ENCODE data around the gene KLF3.
"Not testable (repeated sequence)": the region's sequence is repeated elsewhere in the genome, so short reads cannot be mapped to it uniquely, and the experiment has no call there.

Gene KLF3

DNA sequence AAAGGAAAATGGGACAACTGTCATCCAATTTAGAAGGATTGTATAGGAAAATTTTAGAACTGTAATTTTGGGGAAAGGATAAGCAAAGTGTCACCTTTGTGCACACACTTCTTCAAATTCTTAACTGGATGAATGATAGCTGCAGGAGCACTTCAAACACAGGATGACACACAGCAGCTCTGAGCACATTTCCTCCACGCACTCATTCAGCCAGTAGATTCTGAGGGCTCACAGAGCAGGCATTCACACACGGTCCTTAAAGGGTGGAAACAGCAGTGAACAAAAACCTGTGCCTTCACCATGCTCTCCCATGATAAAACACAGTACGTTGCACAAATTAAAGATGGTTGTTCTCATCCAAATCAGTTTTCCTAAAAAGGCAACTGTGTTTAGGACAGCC is 38.5 kb upstream of the KLF3 start (continued):
- no peak for TF ChIP-seq ZNF610 (tag by site-specific recombination; IDR thresholded peaks at IDR 0.05; ENCODE audit: borderline replicate concordance)
- TF ChIP-seq, protein P1, sequence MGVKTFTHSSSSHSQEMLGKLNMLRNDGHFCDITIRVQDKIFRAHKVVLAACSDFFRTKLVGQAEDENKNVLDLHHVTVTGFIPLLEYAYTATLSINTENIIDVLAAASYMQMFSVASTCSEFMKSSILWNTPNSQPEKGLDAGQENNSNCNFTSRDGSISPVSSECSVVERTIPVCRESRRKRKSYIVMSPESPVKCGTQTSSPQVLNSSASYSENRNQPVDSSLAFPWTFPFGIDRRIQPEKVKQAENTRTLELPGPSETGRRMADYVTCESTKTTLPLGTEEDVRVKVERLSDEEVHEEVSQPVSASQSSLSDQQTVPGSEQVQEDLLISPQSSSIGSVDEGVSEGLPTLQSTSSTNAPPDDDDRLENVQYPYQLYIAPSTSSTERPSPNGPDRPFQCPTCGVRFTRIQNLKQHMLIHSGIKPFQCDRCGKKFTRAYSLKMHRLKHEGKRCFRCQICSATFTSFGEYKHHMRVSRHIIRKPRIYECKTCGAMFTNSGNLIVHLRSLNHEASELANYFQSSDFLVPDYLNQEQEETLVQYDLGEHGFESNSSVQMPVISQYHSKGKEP (tag by site-specific recombination; IDR thresholded peaks at IDR 0.05), result no peak
- TF ChIP-seq ZNF701 (tag by site-specific recombination; IDR thresholded peaks at IDR 0.05), result no peak
- no peak for TF ChIP-seq EGR2 (tag by site-specific recombination; IDR thresholded peaks at IDR 0.05; ENCODE audit: low read depth)

DNA sequence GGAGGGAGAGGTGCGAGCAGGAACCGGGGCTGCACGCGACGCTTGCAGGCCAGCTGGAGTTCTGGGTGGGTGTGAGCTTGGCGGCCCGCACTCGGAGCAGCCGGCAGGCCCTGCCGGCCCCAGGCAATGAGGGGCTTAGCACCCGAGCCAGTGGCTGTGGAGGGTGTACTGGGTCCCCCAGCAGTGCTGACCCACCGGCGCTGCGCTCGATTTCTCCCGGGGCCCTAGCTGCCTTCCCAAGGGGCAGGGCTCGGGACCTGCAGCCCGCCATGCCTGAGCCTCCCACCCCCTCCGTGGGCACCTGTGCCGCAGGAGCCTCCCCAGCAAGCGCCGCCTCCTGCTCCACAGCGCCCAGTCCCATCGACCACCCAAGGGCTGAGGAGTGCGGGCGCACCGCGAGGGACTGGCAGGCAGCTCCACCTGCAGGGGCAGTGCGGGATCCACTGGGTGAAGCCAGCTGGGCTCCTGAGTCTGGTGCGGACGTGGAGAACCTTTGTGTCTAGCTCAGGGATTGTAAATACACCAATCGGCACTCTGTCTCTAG is 37.0 kb upstream of the KLF3 start:
- H3K36me3 ChIP-seq (ENCODE audit: control insufficient read depth in 2 of 2, insufficient read depth in 1 of 2, low read length in 2 of 2); H3K27ac ChIP-seq (ENCODE audit: extremely low read depth, low read depth, low read length); POLR2A ChIA-PET; H3K9me3 ChIP-seq (ENCODE audit: control insufficient read depth, insufficient read depth, low read depth, low read length); H3K4me3 ChIP-seq (ENCODE audit: low read depth, low read length); H3K4me1 ChIP-seq (ENCODE audit: control insufficient read depth, insufficient read depth, low read length): not testable (repeated sequence)
- CTCF ChIA-PET, result interaction anchor here (0.7 kb wide), 1 partner anchor 317 kb away, joined by 4 read pairs; no protein-coding TSS in a partner anchor

DNA sequence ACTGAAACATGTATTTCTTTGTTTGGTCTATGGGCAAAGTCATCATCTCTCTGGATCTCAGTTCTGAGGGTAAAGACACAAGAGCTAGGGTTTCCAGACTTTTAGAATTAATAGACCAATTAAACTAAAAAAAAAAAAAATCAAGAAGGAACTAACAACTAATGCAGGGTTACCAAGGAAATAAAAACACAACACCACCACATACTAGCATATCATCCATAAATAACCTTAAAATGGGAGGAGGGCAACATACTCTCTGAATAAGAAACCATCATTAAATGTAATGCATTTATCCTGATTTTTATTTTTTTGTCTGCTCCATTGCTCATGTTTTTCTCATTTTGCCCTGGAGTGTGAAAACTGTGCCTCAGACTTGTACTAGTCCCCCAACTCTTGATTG is 33.5 kb upstream of the KLF3 start:
- Histone ChIP-seq H3K4me1 (ENCODE audit: control insufficient read depth, insufficient read depth, low read length) (no peaks in the 10 kb centered on the region), H3K4me3 (ENCODE audit: low read depth, low read length) (no peak overlapping the region), H3K36me3 (ENCODE audit: control insufficient read depth in 2 of 2, insufficient read depth in 1 of 2, low read length in 2 of 2) (no peaks in the 10 kb centered on the region), H3K27ac (ENCODE audit: extremely low read depth, low read depth, low read length) (no peak overlapping the region), H3K9me3 (ENCODE audit: control insufficient read depth, insufficient read depth, low read depth, low read length) (no peaks in the 10 kb centered on the region)
- no peak for TF ChIP-seq ZNF426 (tag by site-specific recombination; IDR thresholded peaks at IDR 0.05)
- no peak for TF ChIP-seq KLF7 (tag by site-specific recombination; IDR thresholded peaks at IDR 0.05; ENCODE audit: borderline replicate concordance)
- TF ChIP-seq GLIS1 (tag by site-specific recombination; IDR thresholded peaks at IDR 0.05), result no peak
- TF ChIP-seq, protein P2, sequence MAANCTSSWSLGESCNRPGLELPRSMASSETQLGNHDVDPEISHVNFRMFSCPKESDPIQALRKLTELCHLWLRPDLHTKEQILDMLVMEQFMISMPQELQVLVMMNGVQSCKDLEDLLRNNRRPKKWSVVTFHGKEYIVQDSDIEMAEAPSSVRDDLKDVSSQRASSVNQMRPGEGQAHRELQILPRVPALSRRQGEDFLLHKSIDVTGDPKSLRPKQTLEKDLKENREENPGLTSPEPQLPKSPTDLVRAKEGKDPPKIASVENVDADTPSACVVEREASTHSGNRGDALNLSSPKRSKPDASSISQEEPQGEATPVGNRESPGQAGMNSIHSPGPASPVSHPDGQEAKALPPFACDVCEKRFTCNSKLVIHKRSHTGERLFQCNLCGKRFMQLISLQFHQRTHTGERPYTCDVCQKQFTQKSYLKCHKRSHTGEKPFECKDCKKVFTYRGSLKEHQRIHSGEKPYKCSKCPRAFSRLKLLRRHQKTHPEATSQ (tag by site-specific recombination; IDR thresholded peaks at IDR 0.05), result no peak
- TF ChIP-seq ZNF23 (tag by site-specific recombination; IDR thresholded peaks at IDR 0.05; ENCODE audit: borderline replicate concordance), result no peak
- TF ChIP-seq, protein P3, sequence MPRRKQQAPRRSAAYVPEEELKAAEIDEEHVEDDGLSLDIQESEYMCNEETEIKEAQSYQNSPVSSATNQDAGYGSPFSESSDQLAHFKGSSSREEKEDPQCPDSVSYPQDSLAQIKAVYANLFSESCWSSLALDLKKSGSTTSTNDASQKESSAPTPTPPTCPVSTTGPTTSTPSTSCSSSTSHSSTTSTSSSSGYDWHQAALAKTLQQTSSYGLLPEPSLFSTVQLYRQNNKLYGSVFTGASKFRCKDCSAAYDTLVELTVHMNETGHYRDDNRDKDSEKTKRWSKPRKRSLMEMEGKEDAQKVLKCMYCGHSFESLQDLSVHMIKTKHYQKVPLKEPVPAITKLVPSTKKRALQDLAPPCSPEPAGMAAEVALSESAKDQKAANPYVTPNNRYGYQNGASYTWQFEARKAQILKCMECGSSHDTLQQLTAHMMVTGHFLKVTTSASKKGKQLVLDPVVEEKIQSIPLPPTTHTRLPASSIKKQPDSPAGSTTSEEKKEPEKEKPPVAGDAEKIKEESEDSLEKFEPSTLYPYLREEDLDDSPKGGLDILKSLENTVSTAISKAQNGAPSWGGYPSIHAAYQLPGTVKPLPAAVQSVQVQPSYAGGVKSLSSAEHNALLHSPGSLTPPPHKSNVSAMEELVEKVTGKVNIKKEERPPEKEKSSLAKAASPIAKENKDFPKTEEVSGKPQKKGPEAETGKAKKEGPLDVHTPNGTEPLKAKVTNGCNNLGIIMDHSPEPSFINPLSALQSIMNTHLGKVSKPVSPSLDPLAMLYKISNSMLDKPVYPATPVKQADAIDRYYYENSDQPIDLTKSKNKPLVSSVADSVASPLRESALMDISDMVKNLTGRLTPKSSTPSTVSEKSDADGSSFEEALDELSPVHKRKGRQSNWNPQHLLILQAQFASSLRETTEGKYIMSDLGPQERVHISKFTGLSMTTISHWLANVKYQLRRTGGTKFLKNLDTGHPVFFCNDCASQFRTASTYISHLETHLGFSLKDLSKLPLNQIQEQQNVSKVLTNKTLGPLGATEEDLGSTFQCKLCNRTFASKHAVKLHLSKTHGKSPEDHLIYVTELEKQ (tag by site-specific recombination; IDR thresholded peaks at IDR 0.05; ENCODE audit: borderline replicate concordance), result no peak
- TF ChIP-seq ZNF561 (tag by site-specific recombination; IDR thresholded peaks at IDR 0.05; ENCODE audit: borderline replicate concordance), result no peak
- no peak for TF ChIP-seq ZNF777 (tag by site-specific recombination; IDR thresholded peaks at IDR 0.05; ENCODE audit: borderline replicate concordance)
- TF ChIP-seq ZNF747 (tag by site-specific recombination; IDR thresholded peaks at IDR 0.05), result no peak
- TF ChIP-seq ZNF121 (tag by site-specific recombination; IDR thresholded peaks at IDR 0.05), result no peak
- no peak for TF ChIP-seq ZNF658 (tag by site-specific recombination; IDR thresholded peaks at IDR 0.05)
- no peak for TF ChIP-seq ZSCAN16 (tag by site-specific recombination; IDR thresholded peaks at IDR 0.05)
- no peak for TF ChIP-seq ZNF324 (tag by site-specific recombination; IDR thresholded peaks at IDR 0.05)
- TF ChIP-seq, protein P1 (tag by site-specific recombination; IDR thresholded peaks at IDR 0.05), result no peak
- no peak for TF ChIP-seq SETDB1 (IDR thresholded peaks at IDR 0.05; ENCODE audit: insufficient read length, low read length)
- CTCF ChIA-PET, result interaction anchor here (0.7 kb wide), 1 partner anchor 402 kb away, joined by 3 read pairs; no protein-coding TSS in a partner anchor
- POLR2A ChIA-PET, result no interaction called here
